H9 (cell line): ENCODE results near the gene NEB. TPM values are rescaled to one million over a fixed set of nuclear protein-coding genes. Genes with fewer than 3 reads are reported as not detected.

Experiments used
- DNase-seq: peaks from one replicate; pipeline ENCODE4 v3.0.0-alpha.2; 2017
- H2AFZ ChIP-seq: one replicate; pipeline ENCODE4 v1.6.1; 2013; ENCODE audit warnings: mild to moderate bottlenecking, low read length, control low read depth, moderate library complexity
- H2AK5ac ChIP-seq: 2 replicates; pipeline ENCODE4 v1.6.1; 2013; ENCODE audit warnings: low read length, control low read depth, mixed read lengths; ENCODE audit not compliant: insufficient read length
- H2BK120ac ChIP-seq: one replicate; pipeline ENCODE4 v1.6.1; 2013; ENCODE audit warnings: low read depth, mild to moderate bottlenecking, low read length, control low read depth, inconsistent platforms; ENCODE audit not compliant: poor library complexity, severe bottlenecking
- H2BK12ac ChIP-seq: 2 replicates; pipeline ENCODE4 v1.6.1; 2013; ENCODE audit warnings: low read length, control low read depth, mixed read lengths, low read depth; ENCODE audit not compliant: insufficient read length
- H2BK15ac ChIP-seq: 2 replicates; pipeline ENCODE4 v1.6.1; 2013; ENCODE audit warnings: low read depth, low read length, control low read depth
- H2BK20ac ChIP-seq: one replicate; pipeline ENCODE4 v1.6.1; 2013; ENCODE audit warnings: low read depth, mild to moderate bottlenecking, low read length, control low read depth, inconsistent platforms; ENCODE audit not compliant: poor library complexity, severe bottlenecking
- H2BK5ac ChIP-seq: 2 replicates; pipeline ENCODE4 v1.6.1; 2013; ENCODE audit warnings: low read length, control low read depth, mixed read lengths; ENCODE audit not compliant: insufficient read length
- H3K14ac ChIP-seq: 2 replicates; pipeline ENCODE4 v1.6.1; 2013; ENCODE audit warnings: low read length, control low read depth; ENCODE audit not compliant: insufficient read depth
- H3K18ac ChIP-seq: 2 replicates; pipeline ENCODE4 v1.6.1; 2013; ENCODE audit warnings: low read depth, mild to moderate bottlenecking, mixed read lengths, low read length, control low read depth; ENCODE audit not compliant: insufficient read length
- H3K23ac ChIP-seq: 2 replicates; pipeline ENCODE4 v1.6.1; 2013; ENCODE audit warnings: low read length, control low read depth, mixed read lengths, low read depth; ENCODE audit not compliant: insufficient read length
- H3K23me2 ChIP-seq: 2 replicates; pipeline ENCODE4 v1.6.1; 2013; ENCODE audit warnings: low read depth, mild to moderate bottlenecking, mixed read lengths, low read length, control low read depth; ENCODE audit not compliant: insufficient read length, poor library complexity, severe bottlenecking
- H3K27ac ChIP-seq: 2 replicates; pipeline ENCODE4 v1.5.1; 2013; ENCODE audit warnings: low read length, control low read depth, mixed read lengths, low read depth; ENCODE audit not compliant: insufficient read length
- H3K27me3 ChIP-seq: 2 replicates; pipeline ENCODE4 v1.6.1; 2013; ENCODE audit warnings: low read length, control low read depth, inconsistent platforms; ENCODE audit not compliant: insufficient read depth
- H3K4ac ChIP-seq: 2 replicates; pipeline ENCODE4 v1.6.1; 2013; ENCODE audit warnings: low read depth, mild to moderate bottlenecking, control low read depth, inconsistent platforms, low read length, moderate library complexity
- H3K4me1 ChIP-seq: 2 replicates; pipeline ENCODE4 v1.6.1; 2013; ENCODE audit warnings: low read length, control low read depth, inconsistent platforms; ENCODE audit not compliant: insufficient read depth
- H3K4me2 ChIP-seq: 2 replicates; pipeline ENCODE4 v1.6.1; 2013; ENCODE audit warnings: low read length, control low read depth, mixed read lengths; ENCODE audit not compliant: insufficient read length, insufficient read depth
- H3K56ac ChIP-seq: 2 replicates; pipeline ENCODE4 v1.6.1; 2013; ENCODE audit warnings: low read depth, mild to moderate bottlenecking, mixed read lengths, low read length, control low read depth; ENCODE audit not compliant: insufficient read length
- H3K79me1 ChIP-seq: 2 replicates; pipeline ENCODE4 v1.6.1; 2013; ENCODE audit warnings: low read depth, mild to moderate bottlenecking, moderate library complexity, low read length, control low read depth, inconsistent platforms; ENCODE audit not compliant: insufficient read depth, poor library complexity, severe bottlenecking
- H3K79me2 ChIP-seq: 2 replicates; pipeline ENCODE4 v1.6.1; 2013; ENCODE audit warnings: low read length, control low read depth, inconsistent platforms; ENCODE audit not compliant: insufficient read depth
- H3K9ac ChIP-seq: 2 replicates; pipeline ENCODE4 v1.6.1; 2013; ENCODE audit warnings: low read length, control low read depth, mixed read lengths; ENCODE audit not compliant: insufficient read length; ENCODE audit errors: extremely low read depth
- H3K9me3 ChIP-seq: one replicate; pipeline ENCODE4 v1.6.1; 2013; ENCODE audit warnings: low read depth, low read length, inconsistent platforms; ENCODE audit not compliant: control insufficient read depth
- H3T11ph ChIP-seq: one replicate; pipeline ENCODE4 v1.6.1; 2013; ENCODE audit warnings: mild to moderate bottlenecking, low read length, control low read depth, inconsistent platforms
- H4K20me1 ChIP-seq: one replicate; pipeline ENCODE4 v1.6.1; 2013; ENCODE audit not compliant: control insufficient read depth, insufficient read length, insufficient read depth
- H4K5ac ChIP-seq: 2 replicates; pipeline ENCODE4 v1.6.1; 2013; ENCODE audit warnings: low read depth, mild to moderate bottlenecking, mixed read lengths, low read length, control low read depth; ENCODE audit not compliant: insufficient read length
- H4K8ac ChIP-seq: replicated peaks from 2 replicates; pipeline ENCODE4 v1.6.1; 2013; ENCODE audit warnings: low read length, control low read depth, mixed read lengths, low read depth; ENCODE audit not compliant: insufficient read length
- H4K91ac ChIP-seq: 2 replicates; pipeline ENCODE4 v1.6.1; 2013; ENCODE audit warnings: low read depth, mild to moderate bottlenecking, moderate library complexity, mixed read lengths, low read length, control low read depth; ENCODE audit not compliant: insufficient read length
- H3K27ac Mint-ChIP-seq, 3 experiments: 2 replicates in 2 of 3; 3 replicates in 1 of 3; pipeline ENCODE4 v1.8.0; 2020 to 2021; ENCODE audit warnings: mixed read lengths in 3 of 3, mild to moderate bottlenecking in 1 of 3, moderate library complexity in 1 of 3
- H3K27me3 Mint-ChIP-seq: 2 replicates; pipeline ENCODE4 v1.8.0; 2021; ENCODE audit warnings: low read depth, mild to moderate bottlenecking, moderate library complexity, mixed read lengths
- H3K36me3 Mint-ChIP-seq, 3 experiments: 2 replicates in 2 of 3; 3 replicates in 1 of 3; pipeline ENCODE4 v1.8.0; 2020 to 2021; ENCODE audit warnings: low read depth in 3 of 3, mixed read lengths in 3 of 3; ENCODE audit not compliant: insufficient read depth in 1 of 3
- H3K4me1 Mint-ChIP-seq, 2 experiments: 2 replicates each; pipeline ENCODE4 v1.8.0; 2020; ENCODE audit warnings: mixed read lengths in 2 of 2
- H3K4me3 Mint-ChIP-seq, 2 experiments: 2 replicates in 1 of 2; 3 replicates in 1 of 2; pipeline ENCODE4 v1.8.0; 2020 to 2021; ENCODE audit warnings: mild to moderate bottlenecking in 2 of 2, mixed read lengths in 2 of 2, moderate library complexity in 1 of 2
- H3K9me3 Mint-ChIP-seq, 2 experiments: 2 replicates in 1 of 2; 3 replicates in 1 of 2; pipeline ENCODE4 v1.8.0; 2020; ENCODE audit warnings: mild to moderate bottlenecking in 2 of 2, mixed read lengths in 2 of 2, moderate library complexity in 1 of 2
- WGBS: extraction: QIAGEN DNeasy Blood & Tissue Kit; methylation state at CpG from one replicate; pipeline ENCODE4 v1.1.7; 2013; ENCODE audit warnings: missing lambda C conversion rate, low lambda C conversion rate, mixed read lengths; ENCODE audit not compliant: insufficient read length; ENCODE audit errors: extremely low coverage; 5-methylcytosine and 5-hydroxymethylcytosine counted together
- long read RNA-seq: library from polyadenylated mRNA; unstranded; transcript quantifications from one replicate; pipeline ENCODE4 v2.0.0, GENCODE V29; 2020
- total RNA-seq: library from RNA; stranded (reverse); gene quantifications from 2 replicates; pipeline ENCODE4 v1.2.1, GENCODE V29; 2021
- TF ChIP-seq, protein P1 (sequence below): fragments of 200-600 bp; sonication (generic); conservative IDR thresholded peaks from 3 replicates; pipeline ENCODE4 v1.8.0; 2021; ENCODE audit warnings: antibody characterized with exemption, mild to moderate bottlenecking

Gene NEB, protein sequence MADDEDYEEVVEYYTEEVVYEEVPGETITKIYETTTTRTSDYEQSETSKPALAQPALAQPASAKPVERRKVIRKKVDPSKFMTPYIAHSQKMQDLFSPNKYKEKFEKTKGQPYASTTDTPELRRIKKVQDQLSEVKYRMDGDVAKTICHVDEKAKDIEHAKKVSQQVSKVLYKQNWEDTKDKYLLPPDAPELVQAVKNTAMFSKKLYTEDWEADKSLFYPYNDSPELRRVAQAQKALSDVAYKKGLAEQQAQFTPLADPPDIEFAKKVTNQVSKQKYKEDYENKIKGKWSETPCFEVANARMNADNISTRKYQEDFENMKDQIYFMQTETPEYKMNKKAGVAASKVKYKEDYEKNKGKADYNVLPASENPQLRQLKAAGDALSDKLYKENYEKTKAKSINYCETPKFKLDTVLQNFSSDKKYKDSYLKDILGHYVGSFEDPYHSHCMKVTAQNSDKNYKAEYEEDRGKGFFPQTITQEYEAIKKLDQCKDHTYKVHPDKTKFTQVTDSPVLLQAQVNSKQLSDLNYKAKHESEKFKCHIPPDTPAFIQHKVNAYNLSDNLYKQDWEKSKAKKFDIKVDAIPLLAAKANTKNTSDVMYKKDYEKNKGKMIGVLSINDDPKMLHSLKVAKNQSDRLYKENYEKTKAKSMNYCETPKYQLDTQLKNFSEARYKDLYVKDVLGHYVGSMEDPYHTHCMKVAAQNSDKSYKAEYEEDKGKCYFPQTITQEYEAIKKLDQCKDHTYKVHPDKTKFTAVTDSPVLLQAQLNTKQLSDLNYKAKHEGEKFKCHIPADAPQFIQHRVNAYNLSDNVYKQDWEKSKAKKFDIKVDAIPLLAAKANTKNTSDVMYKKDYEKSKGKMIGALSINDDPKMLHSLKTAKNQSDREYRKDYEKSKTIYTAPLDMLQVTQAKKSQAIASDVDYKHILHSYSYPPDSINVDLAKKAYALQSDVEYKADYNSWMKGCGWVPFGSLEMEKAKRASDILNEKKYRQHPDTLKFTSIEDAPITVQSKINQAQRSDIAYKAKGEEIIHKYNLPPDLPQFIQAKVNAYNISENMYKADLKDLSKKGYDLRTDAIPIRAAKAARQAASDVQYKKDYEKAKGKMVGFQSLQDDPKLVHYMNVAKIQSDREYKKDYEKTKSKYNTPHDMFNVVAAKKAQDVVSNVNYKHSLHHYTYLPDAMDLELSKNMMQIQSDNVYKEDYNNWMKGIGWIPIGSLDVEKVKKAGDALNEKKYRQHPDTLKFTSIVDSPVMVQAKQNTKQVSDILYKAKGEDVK (N-terminal part only)
- 0.75 and 0.98 TPM in 2 replicates for total RNA-seq
- long read RNA-seq, partial matches to known transcripts, result 2 of 3 reads
- long read RNA-seq, other reads (novel, unspliced or antisense), result 1 of 3 reads

DNA sequence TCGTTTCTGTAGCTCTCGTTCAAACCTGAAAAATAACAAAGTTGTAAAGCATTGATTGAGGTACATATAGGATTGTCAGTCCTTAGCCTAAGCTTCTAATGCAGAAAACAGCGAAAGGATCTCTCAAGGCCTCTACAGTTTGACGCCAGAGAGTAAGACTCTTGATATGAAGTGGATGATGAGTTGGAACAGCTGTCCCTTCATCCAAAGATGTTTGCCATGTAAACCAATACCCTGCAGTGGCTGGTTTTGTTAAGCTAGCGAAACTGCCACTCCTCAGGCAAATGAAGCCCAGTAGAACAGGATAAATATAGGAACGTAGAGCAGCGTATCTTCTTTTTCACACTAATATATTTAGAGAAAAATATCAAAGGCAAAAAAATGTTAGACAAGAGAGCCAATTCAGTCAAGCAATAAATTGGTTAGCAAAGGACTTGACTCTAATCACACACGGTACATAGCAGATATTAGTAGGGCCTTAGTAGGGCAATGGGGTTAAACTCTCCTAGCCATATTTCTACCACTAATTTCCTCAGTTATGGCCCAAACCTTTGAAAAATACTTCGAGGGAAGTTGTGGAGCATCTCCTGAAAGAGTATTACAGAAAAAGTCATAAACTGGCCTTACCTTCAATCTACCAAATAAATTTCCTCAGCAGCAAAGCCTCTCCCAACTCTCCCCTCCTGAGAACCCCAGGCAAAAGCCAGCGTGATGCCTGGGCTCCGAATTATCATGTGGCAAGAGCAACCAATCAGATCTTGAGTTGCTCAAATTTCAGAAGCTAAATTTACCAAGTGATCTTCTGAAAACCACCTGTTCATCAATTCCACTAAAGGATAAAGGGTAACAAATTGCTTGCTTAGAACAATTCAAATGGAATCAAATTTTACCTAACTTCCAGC, at the start of gene NEB:
NEB (minus strand) TSS at position 706 of the 902 bp plus-strand sequence. CDS start 1,320 bp downstream, outside the sequence.
- H3K27me3 Mint-ChIP-seq, result no peaks in the 10 kb centered on the region; the same call in 1 of the 2 replicates
- peaks cover 36 to 37% of the 10 kb centered on the region in 2 experiments for H3K4me1 Mint-ChIP-seq
- no peak within 1 kb of the TSS for H2BK20ac ChIP-seq
- no CpG with 5 or more reads among the region's 11 CpGs for WGBS
- H3K27ac Mint-ChIP-seq, result no peak within 1 kb of the TSS
- no peak within 1 kb of the TSS for H3K4me3 Mint-ChIP-seq
- no peak within 1 kb of the TSS for H4K5ac ChIP-seq
- peak within 1 kb of the TSS; percentile 65 for H2AFZ ChIP-seq
- no peak within 1 kb of the TSS for H3K56ac ChIP-seq
- no peaks in the 10 kb centered on the region for H3K9me3 ChIP-seq
- no peaks in the 10 kb centered on the region for H3K79me1 ChIP-seq
- no peak within 1 kb of the TSS for H3K4ac ChIP-seq
- no peak within 1 kb of the TSS for H2BK15ac ChIP-seq
- no peak within 1 kb of the TSS for H3K14ac ChIP-seq
- H2BK5ac ChIP-seq, result no peak within 1 kb of the TSS
- H3K36me3 Mint-ChIP-seq, result no peaks in the 10 kb centered on the region
- no peak within 1 kb of the TSS for H2BK12ac ChIP-seq
- no peak for DNase-seq
- H3K79me2 ChIP-seq, result no peaks in the 10 kb centered on the region
- no peaks in the 10 kb centered on the region for H3K27me3 ChIP-seq
- H3K4me2 ChIP-seq, result no peak within 1 kb of the TSS
- no peaks in the 10 kb centered on the region for H3K23me2 ChIP-seq
- TF ChIP-seq, protein P1, sequence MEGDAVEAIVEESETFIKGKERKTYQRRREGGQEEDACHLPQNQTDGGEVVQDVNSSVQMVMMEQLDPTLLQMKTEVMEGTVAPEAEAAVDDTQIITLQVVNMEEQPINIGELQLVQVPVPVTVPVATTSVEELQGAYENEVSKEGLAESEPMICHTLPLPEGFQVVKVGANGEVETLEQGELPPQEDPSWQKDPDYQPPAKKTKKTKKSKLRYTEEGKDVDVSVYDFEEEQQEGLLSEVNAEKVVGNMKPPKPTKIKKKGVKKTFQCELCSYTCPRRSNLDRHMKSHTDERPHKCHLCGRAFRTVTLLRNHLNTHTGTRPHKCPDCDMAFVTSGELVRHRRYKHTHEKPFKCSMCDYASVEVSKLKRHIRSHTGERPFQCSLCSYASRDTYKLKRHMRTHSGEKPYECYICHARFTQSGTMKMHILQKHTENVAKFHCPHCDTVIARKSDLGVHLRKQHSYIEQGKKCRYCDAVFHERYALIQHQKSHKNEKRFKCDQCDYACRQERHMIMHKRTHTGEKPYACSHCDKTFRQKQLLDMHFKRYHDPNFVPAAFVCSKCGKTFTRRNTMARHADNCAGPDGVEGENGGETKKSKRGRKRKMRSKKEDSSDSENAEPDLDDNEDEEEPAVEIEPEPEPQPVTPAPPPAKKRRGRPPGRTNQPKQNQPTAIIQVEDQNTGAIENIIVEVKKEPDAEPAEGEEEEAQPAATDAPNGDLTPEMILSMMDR, result no peak
- no peak within 1 kb of the TSS for H2AK5ac ChIP-seq
- H3K27ac ChIP-seq, result no peak within 1 kb of the TSS
- no peak within 1 kb of the TSS for H3T11ph ChIP-seq
- H4K8ac ChIP-seq, result no peak within 1 kb of the TSS
- no peaks in the 10 kb centered on the region; a peak in 1 of 5 replicates for H3K9me3 Mint-ChIP-seq
- no peak within 1 kb of the TSS for H3K9ac ChIP-seq
- no peaks in the 10 kb centered on the region for H4K20me1 ChIP-seq
- H3K23ac ChIP-seq, result no peak within 1 kb of the TSS
- H3K18ac ChIP-seq, result no peak within 1 kb of the TSS
- H2BK120ac ChIP-seq, result no peak within 1 kb of the TSS
- H3K4me1 ChIP-seq, result peaks cover 9% of the 10 kb centered on the region
- H4K91ac ChIP-seq, result no peak within 1 kb of the TSS
